ENCODE data around the gene SLC8B1. TPM values are rescaled to one million over a fixed set of nuclear protein-coding genes. Genes with fewer than 3 reads are reported as not detected.

SLC8B1 gene
- total RNA-seq, 1 donor from 2014 or later = 45.6 TPM

DNA sequence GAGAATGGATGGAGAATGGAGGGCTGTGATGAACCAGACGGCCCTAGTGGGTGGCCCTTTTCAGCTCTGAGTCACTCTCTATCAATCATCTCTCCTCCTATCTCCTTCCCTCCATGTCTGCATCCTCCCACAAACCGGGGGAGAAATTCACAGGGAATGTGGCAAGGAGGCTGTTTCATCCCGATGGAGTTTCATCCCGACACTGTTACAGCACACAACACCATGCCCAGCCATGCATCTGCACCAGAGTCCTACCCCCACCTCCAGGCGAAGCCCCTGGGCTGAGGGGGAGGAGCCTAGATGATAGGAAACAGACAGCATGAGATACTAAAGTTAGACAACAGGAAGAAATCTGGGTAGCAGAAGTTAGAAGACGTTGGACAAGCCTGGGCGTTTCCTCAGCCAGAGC lies 20.8 kb downstream of the SLC8B1 start:
- TF ChIP-seq, protein P1, sequence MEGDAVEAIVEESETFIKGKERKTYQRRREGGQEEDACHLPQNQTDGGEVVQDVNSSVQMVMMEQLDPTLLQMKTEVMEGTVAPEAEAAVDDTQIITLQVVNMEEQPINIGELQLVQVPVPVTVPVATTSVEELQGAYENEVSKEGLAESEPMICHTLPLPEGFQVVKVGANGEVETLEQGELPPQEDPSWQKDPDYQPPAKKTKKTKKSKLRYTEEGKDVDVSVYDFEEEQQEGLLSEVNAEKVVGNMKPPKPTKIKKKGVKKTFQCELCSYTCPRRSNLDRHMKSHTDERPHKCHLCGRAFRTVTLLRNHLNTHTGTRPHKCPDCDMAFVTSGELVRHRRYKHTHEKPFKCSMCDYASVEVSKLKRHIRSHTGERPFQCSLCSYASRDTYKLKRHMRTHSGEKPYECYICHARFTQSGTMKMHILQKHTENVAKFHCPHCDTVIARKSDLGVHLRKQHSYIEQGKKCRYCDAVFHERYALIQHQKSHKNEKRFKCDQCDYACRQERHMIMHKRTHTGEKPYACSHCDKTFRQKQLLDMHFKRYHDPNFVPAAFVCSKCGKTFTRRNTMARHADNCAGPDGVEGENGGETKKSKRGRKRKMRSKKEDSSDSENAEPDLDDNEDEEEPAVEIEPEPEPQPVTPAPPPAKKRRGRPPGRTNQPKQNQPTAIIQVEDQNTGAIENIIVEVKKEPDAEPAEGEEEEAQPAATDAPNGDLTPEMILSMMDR (IDR thresholded peaks at IDR 0.05) = no peak
- peaks cover 34% of the 10 kb centered on the region for H3K36me3 Mint-ChIP-seq (ENCODE audit: unreplicated experiment)

DNA sequence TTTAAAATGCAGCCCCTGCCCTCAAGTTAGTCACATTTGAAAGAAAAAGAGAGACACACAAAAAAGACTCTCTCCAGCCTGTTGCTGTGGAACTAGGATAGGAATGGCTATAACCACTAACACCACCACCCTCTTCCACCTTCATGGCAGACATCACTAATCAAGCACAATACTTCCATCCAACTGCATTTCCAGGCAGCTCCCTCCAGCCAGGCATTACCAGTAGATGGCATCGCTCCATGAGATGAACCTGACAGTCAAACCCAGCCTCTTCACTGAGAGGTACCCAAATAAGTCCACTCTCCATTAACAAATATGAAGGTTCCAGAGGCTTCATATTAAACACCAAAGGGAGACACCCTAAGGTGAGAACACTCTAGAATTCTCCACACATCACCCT lies 24.4 kb downstream of the SLC8B1 start:
- no peaks in the 10 kb centered on the region for H3K9me3 Mint-ChIP-seq (ENCODE audit: unreplicated experiment)

More for the DNA sequence above, 20.8 kb downstream of the SLC8B1 start:
- Mint-ChIP-seq H3K4me3 (ENCODE audit: unreplicated experiment) (no peak overlapping the region), H3K9me3 (ENCODE audit: unreplicated experiment) (no peaks in the 10 kb centered on the region), H3K4me1 (ENCODE audit: unreplicated experiment) (no peaks in the 10 kb centered on the region), H3K27me3 (ENCODE audit: unreplicated experiment) (no peaks in the 10 kb centered on the region), H3K27ac (ENCODE audit: unreplicated experiment) (no peak overlapping the region)
- no peak for DNase-seq (ENCODE audit: extremely low spot score, unreplicated experiment)

DNA sequence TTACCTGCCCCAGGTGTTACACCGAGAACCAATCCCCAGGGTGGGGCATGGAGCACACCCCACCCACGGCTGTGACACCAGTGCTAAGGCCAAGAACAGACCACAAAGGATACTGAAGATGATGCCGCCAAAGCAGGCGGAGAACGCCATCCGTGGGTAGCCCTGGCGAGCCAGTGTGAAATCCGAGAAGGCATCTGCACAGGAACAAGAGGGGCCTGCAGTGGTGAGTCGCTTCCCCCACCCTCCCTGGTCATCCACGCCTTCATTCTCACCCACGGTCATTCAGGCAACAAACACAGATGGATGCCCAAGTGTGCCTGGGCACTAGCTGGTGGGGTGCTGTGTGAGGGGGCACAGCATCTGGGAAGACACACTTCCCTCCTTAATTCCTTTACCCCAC lies 28.5 kb downstream of the SLC8B1 start:
- no peak overlapping the region for H3K27ac Mint-ChIP-seq (ENCODE audit: unreplicated experiment)
- peaks cover 24% of the 10 kb centered on the region for H3K36me3 Mint-ChIP-seq (ENCODE audit: unreplicated experiment)
- TF ChIP-seq, protein P1 (IDR thresholded peaks at IDR 0.05) = no peak
- no peaks in the 10 kb centered on the region for H3K27me3 Mint-ChIP-seq (ENCODE audit: unreplicated experiment)
- no peaks in the 10 kb centered on the region for H3K4me1 Mint-ChIP-seq (ENCODE audit: unreplicated experiment)
- H3K9me3 Mint-ChIP-seq (ENCODE audit: unreplicated experiment) = no peaks in the 10 kb centered on the region
- no peak for DNase-seq (ENCODE audit: extremely low spot score, unreplicated experiment)
- no peak overlapping the region for H3K4me3 Mint-ChIP-seq (ENCODE audit: unreplicated experiment)

More for the DNA sequence above, 24.4 kb downstream of the SLC8B1 start:
- no peak for DNase-seq (ENCODE audit: extremely low spot score, unreplicated experiment)
- TF ChIP-seq, protein P1 (IDR thresholded peaks at IDR 0.05) = no peak
- H3K27me3 Mint-ChIP-seq (ENCODE audit: unreplicated experiment) = no peaks in the 10 kb centered on the region
- no peaks in the 10 kb centered on the region for H3K4me1 Mint-ChIP-seq (ENCODE audit: unreplicated experiment)
- H3K36me3 Mint-ChIP-seq (ENCODE audit: unreplicated experiment) = peaks cover 26% of the 10 kb centered on the region
- H3K27ac Mint-ChIP-seq (ENCODE audit: unreplicated experiment) = no peak overlapping the region
- H3K4me3 Mint-ChIP-seq (ENCODE audit: unreplicated experiment) = no peak overlapping the region

DNA sequence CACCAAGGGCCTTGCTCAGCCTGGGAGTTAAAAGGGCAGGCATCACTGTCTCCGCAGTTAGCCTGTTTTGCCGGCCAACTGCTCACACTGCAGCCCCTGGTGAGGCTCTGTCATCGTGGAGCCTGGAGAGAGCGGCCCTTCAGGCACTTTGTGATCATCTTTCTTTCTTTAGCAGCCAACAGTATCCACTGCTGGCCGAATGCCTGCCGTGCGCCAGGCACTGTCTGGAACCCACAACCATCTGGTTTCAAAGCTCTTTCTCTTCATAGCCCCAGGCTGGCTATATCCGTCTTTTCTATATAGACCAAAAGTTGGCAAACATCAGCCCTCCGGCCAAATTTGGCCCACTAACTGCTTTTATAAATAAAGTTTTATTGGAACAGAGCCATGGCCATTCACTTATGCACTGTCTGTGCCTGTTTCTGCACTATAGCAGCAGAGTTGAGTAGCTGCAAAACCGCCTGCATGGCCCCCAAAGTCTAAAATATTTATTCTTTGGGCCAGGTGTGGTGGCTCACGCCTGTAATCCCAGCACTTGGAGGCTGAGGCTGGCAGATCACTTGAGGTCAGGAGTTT lies 29.5 kb downstream of the SLC8B1 start:
- Mint-ChIP-seq H3K27ac (ENCODE audit: unreplicated experiment) (no peak overlapping the region), H3K9me3 (ENCODE audit: unreplicated experiment) (no peaks in the 10 kb centered on the region), H3K36me3 (ENCODE audit: unreplicated experiment) (peaks cover 18% of the 10 kb centered on the region), H3K27me3 (ENCODE audit: unreplicated experiment) (no peaks in the 10 kb centered on the region), H3K4me1 (ENCODE audit: unreplicated experiment) (peaks cover 3% of the 10 kb centered on the region), H3K4me3 (ENCODE audit: unreplicated experiment) (no peak overlapping the region)
- TF ChIP-seq, protein P1 (IDR thresholded peaks at IDR 0.05) = no peak
- no peak for DNase-seq (ENCODE audit: extremely low spot score, unreplicated experiment)

DNA sequence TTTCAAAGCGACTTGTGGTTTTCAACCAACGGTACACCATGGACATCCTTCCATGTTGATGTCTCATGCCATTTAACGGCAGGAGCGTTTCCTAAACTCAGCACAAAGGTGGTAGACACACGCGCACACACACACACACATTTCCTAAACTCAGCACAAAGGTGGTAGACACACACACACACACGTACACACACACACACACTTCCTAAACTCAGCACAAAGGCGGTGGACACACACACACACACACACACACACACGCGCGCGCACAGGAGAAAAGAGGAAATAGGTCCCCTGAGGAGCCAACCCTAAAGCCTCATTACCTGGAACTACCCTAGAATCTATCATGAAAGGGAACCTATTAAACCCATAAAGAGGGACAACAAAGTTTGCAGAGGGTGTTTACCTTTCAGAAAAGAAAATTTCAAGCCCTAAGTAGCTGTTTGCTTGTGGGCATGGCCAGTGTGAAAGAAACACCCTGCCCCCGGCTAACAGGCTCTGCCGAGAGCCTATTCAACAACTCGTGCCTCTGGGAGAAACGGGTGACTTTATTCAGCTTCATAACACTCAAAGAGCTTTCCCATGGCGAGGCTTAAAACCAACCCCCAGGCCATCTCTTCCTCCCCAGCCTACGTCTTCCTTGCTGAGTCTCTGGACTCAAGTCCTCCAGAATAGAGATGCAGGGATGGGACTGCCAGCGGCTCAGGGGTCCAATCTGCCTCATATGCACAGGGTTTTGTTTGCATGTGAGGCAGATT lies 31.8 kb downstream of the SLC8B1 start:
- H3K9me3 Mint-ChIP-seq (ENCODE audit: unreplicated experiment) = no peaks in the 10 kb centered on the region
- peaks cover 14% of the 10 kb centered on the region for H3K36me3 Mint-ChIP-seq (ENCODE audit: unreplicated experiment)
- no peaks in the 10 kb centered on the region for H3K27me3 Mint-ChIP-seq (ENCODE audit: unreplicated experiment)
- H3K27ac Mint-ChIP-seq (ENCODE audit: unreplicated experiment) = no peak overlapping the region
- TF ChIP-seq, protein P1 (IDR thresholded peaks at IDR 0.05) = no peak
- DNase-seq (ENCODE audit: extremely low spot score, unreplicated experiment) = no peak
- H3K4me3 Mint-ChIP-seq (ENCODE audit: unreplicated experiment) = no peak overlapping the region
- H3K4me1 Mint-ChIP-seq (ENCODE audit: unreplicated experiment) = peaks cover 25% of the 10 kb centered on the region

Data from osteocyte (in vitro differentiated cells).